ENCODE measurements around the gene RAB18. TPM values are rescaled to one million over a fixed set of nuclear protein-coding genes. Genes with fewer than 3 reads are reported as not detected.
A peak's percentile ranks its signal among the peaks of the same experiment; 100 is the strongest.
"Not testable (repeated sequence)": the region's sequence is repeated elsewhere in the genome, so short reads cannot be mapped to it uniquely, and the experiment has no call there.

The RAB18 gene
- total RNA-seq, 1 donor from 2014 or later = 8.3 TPM

- H3K27me3 ChIP-seq = no peaks in the 10 kb centered on the region
- intact Hi-C loops (cut with DNase I) = loop anchor here (1.0 to 10.0 kb wide), 4 partner anchors 240 to 1028 kb away; partner anchors contain the start of genes ACBD5, MKX, MPP7 and WAC
- DNase-seq (ENCODE audit: low spot score in 2 of 2) = no peak
- peaks cover 0 to 4% of the 10 kb centered on the region in 2 donors for H3K36me3 ChIP-seq
- H3K4me1 ChIP-seq = peaks cover 4 to 23% of the 10 kb centered on the region in 2 donors
- H3K9me3 ChIP-seq = no peaks in the 10 kb centered on the region
- H3K4me3 ChIP-seq = peak overlapping the region; percentile 73 to 96
- H3K27ac ChIP-seq = peak overlapping the region; percentile 91 to 93
- no peak for TF ChIP-seq CTCF (IDR thresholded peaks at IDR 0.05)
Observed at GRCh38 chr10:27504808-27505460, 830 bp downstream of the RAB18 start.

- Histone ChIP-seq H3K4me1 (peaks cover 4 to 23% of the 10 kb centered on the region in 2 donors), H3K4me3 (peak overlapping the region; percentile 73 to 96), H3K27ac (peak overlapping the region in 1 of 2 donors; percentile 93)
- H3K9me3 ChIP-seq; DNase-seq (ENCODE audit: low spot score in 2 of 2); H3K27me3 ChIP-seq; H3K36me3 ChIP-seq: not testable (repeated sequence)
- intact Hi-C loops (cut with DNase I) = loop anchor here (2.0 to 10.0 kb wide), 3 partner anchors 239 to 799 kb away; partner anchors contain the start of genes ACBD5, MKX and MPP7
Observed at GRCh38 chr10:27505537-27505936, 1.4 kb downstream of the RAB18 start.

GRCh38 chr10:27506280-27506679 is 2.2 kb downstream of the RAB18 start:
- Histone ChIP-seq H3K9me3 (no peaks in the 10 kb centered on the region), H3K27ac (no peak overlapping the region), H3K4me3 (peak overlapping the region in 1 of 2 donors; percentile 73), H3K36me3 (peaks cover 0 to 10% of the 10 kb centered on the region in 2 donors), H3K27me3 (no peaks in the 10 kb centered on the region), H3K4me1 (peaks cover 4 to 23% of the 10 kb centered on the region in 2 donors)
- no peak for DNase-seq (ENCODE audit: low spot score in 2 of 2)
- intact Hi-C loops (cut with DNase I) = loop anchor here (10.0 kb wide), 1 partner anchor 799 kb away; the partner anchor contains the start of gene MPP7
- no peak for TF ChIP-seq CTCF (IDR thresholded peaks at IDR 0.05)

GRCh38 chr10:27512548-27512947 is 8.4 kb downstream of the RAB18 start:
- intact Hi-C loops (cut with DNase I) = no loop called here
- peaks cover 4 to 30% of the 10 kb centered on the region in 2 donors for H3K36me3 ChIP-seq
- H3K4me1 ChIP-seq = peaks cover 0 to 12% of the 10 kb centered on the region in 2 donors
- no peak for TF ChIP-seq CTCF (IDR thresholded peaks at IDR 0.05)
- no peaks in the 10 kb centered on the region for H3K27me3 ChIP-seq
- no peak overlapping the region for H3K4me3 ChIP-seq
- no peaks in the 10 kb centered on the region for H3K9me3 ChIP-seq
- no peak overlapping the region for H3K27ac ChIP-seq
- DNase-seq (ENCODE audit: low spot score in 2 of 2) = no peak

GRCh38 chr10:27513451-27514191 is 9.5 kb downstream of the RAB18 start:
- Histone ChIP-seq H3K27me3 (no peaks in the 10 kb centered on the region), H3K27ac (no peak overlapping the region), H3K4me1 (peaks cover 0 to 12% of the 10 kb centered on the region in 2 donors), H3K4me3 (no peak overlapping the region), H3K36me3 (peaks cover 4 to 30% of the 10 kb centered on the region in 2 donors), H3K9me3 (no peaks in the 10 kb centered on the region)
- DNase-seq (ENCODE audit: low spot score in 2 of 2) = no peak
- TF ChIP-seq CTCF (IDR thresholded peaks at IDR 0.05) = no peak
- intact Hi-C loops (cut with DNase I) = no loop called here

GRCh38 chr10:27514243-27514642 is 10.1 kb downstream of the RAB18 start:
- TF ChIP-seq CTCF (IDR thresholded peaks at IDR 0.05) = no peak
- Histone ChIP-seq H3K4me3 (no peak overlapping the region), H3K9me3 (no peaks in the 10 kb centered on the region), H3K36me3 (peaks cover 4 to 29% of the 10 kb centered on the region in 2 donors), H3K27ac (no peak overlapping the region), H3K4me1 (peaks cover 0 to 12% of the 10 kb centered on the region in 2 donors), H3K27me3 (no peaks in the 10 kb centered on the region)
- no peak for DNase-seq (ENCODE audit: low spot score in 2 of 2)
- intact Hi-C loops (cut with DNase I) = no loop called here
